Chondrocyte (in vitro differentiated cells): ENCODE data around the gene C3orf22. TPM values are rescaled to one million over a fixed set of nuclear protein-coding genes. Genes with fewer than 3 reads are reported as not detected.
"Not testable (repeated sequence)": the region's sequence is repeated elsewhere in the genome, so short reads cannot be mapped to it uniquely, and the experiment has no call there.

Experiments used
- DNase-seq: peaks from one replicate; pipeline ENCODE4 v3.0.0; 2021; ENCODE audit warnings: mixed read lengths, low spot score
- H3K27ac Mint-ChIP-seq: one replicate; pipeline ENCODE4 v1.8.0; 2021; ENCODE audit warnings: mild to moderate bottlenecking, moderate library complexity, mixed read lengths; ENCODE audit not compliant: unreplicated experiment
- H3K27me3 Mint-ChIP-seq: 2 replicates; pipeline ENCODE4 v1.8.0; 2021; ENCODE audit warnings: low read depth, mixed read lengths
- H3K36me3 Mint-ChIP-seq: 2 replicates; pipeline ENCODE4 v1.8.0; 2021; ENCODE audit warnings: low read depth, mixed read lengths
- H3K4me1 Mint-ChIP-seq: 2 replicates; pipeline ENCODE4 v1.8.0; 2021; ENCODE audit warnings: low read depth, mild to moderate bottlenecking, mixed read lengths
- H3K4me3 Mint-ChIP-seq: one replicate; pipeline ENCODE4 v1.8.0; 2021; ENCODE audit warnings: mild to moderate bottlenecking, moderate library complexity, mixed read lengths; ENCODE audit not compliant: unreplicated experiment
- H3K9me3 Mint-ChIP-seq: 2 replicates; pipeline ENCODE4 v1.8.0; 2021; ENCODE audit warnings: low read depth, mixed read lengths
- CTCF ChIP-seq: fragments of 200-600 bp; sonication (generic); IDR thresholded peaks from 2 replicates; pipeline ENCODE4 v1.5.0; 2021; ENCODE audit warnings: antibody characterized with exemption, mild to moderate bottlenecking, moderate library complexity
- total RNA-seq: library from RNA; stranded (reverse); gene quantifications from 3 replicates; pipeline ENCODE4 v1.2.1, GENCODE V29; 2021

Gene C3orf22
- total RNA-seq, 1 donor from 2014 or later, result not detected

DNA sequence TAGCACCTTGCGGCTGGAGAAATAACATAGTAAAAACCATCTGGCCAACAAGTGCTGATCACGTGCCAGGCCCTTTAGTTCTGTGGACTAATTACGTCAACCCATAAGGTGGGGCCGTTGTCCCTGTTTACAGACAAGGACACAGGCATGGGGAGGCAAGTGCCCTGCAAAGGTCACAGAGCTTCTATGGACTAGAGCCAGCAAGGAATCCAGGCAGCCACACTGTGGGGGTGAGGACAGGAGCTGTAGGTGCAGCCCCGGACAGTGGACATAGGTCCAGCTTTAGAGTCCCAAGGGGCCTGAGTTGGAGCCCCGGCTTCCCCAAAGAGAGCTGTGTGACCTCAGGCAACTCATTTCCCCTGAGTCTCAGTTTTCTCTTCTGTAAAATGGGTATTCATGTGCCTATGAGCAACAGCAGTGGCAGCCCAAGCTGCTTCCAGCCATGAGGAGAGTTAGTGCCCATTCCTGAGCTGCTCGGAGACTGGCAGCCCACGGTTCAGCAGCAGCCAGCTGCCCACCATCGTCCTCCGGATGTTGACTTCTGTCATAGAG is 20.9 kb downstream of the C3orf22 start:
- H3K27me3 Mint-ChIP-seq, result peaks cover 27% of the 10 kb centered on the region
- no peak for TF ChIP-seq CTCF
- no peaks in the 10 kb centered on the region for H3K36me3 Mint-ChIP-seq
- H3K27ac Mint-ChIP-seq, result no peak overlapping the region
- no peak overlapping the region for H3K4me3 Mint-ChIP-seq
- peak; percentile 70 for DNase-seq
- H3K9me3 Mint-ChIP-seq, result no peaks in the 10 kb centered on the region
- H3K4me1 Mint-ChIP-seq, result peaks cover 13% of the 10 kb centered on the region

- no peak overlapping the region for H3K27ac Mint-ChIP-seq
- TF ChIP-seq CTCF, result no peak
- peaks cover 13% of the 10 kb centered on the region for H3K4me1 Mint-ChIP-seq
- H3K4me3 Mint-ChIP-seq, result no peak overlapping the region
- no peaks in the 10 kb centered on the region for H3K36me3 Mint-ChIP-seq
- H3K27me3 Mint-ChIP-seq, result peaks cover 33% of the 10 kb centered on the region
- peak; percentile 72 for DNase-seq
- H3K9me3 Mint-ChIP-seq, result no peaks in the 10 kb centered on the region
These were observed 21.5 kb downstream of the C3orf22 start for GRCh38 chr3:126537116-126537729.

DNA sequence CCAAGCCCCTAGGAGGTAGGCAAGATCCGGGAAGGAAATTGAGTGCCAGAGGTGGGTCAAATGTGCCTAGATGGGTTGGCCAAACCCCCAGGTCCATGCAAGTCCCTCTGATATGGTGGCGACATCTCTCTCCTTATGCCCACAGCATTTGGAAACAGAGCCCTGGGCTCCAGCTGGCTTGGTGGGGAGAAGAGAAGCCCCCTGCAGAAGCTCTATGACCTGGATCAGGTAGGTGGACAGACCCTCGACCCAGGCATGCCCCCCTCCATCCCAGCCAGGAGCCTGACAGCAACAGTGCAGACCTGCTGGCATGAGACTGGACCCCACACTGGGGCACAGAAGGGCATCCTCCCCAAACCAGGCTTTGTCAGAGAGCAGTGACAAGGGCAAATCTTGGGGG is 22.6 kb downstream of the C3orf22 start:
- no peak for TF ChIP-seq CTCF
- peaks cover 37% of the 10 kb centered on the region for H3K27me3 Mint-ChIP-seq
- no peaks in the 10 kb centered on the region for H3K36me3 Mint-ChIP-seq
- no peaks in the 10 kb centered on the region for H3K9me3 Mint-ChIP-seq
- H3K27ac Mint-ChIP-seq, result peak overlapping the region; percentile 22
- peak; percentile 63 for DNase-seq
- peaks cover 13% of the 10 kb centered on the region for H3K4me1 Mint-ChIP-seq
- H3K4me3 Mint-ChIP-seq, result no peak overlapping the region

GRCh38 chr3:126535636-126536035 is 23.1 kb downstream of the C3orf22 start:
- peak; percentile 30 for DNase-seq
- H3K4me3 Mint-ChIP-seq, result no peak overlapping the region
- H3K36me3 Mint-ChIP-seq, result no peaks in the 10 kb centered on the region
- no peak overlapping the region for H3K27ac Mint-ChIP-seq
- no peaks in the 10 kb centered on the region for H3K9me3 Mint-ChIP-seq
- no peak for TF ChIP-seq CTCF
- peaks cover 9% of the 10 kb centered on the region for H3K4me1 Mint-ChIP-seq
- peaks cover 37% of the 10 kb centered on the region for H3K27me3 Mint-ChIP-seq

- not testable (repeated sequence) for H3K4me3 Mint-ChIP-seq, H3K9me3 Mint-ChIP-seq, H3K36me3 Mint-ChIP-seq, H3K27ac Mint-ChIP-seq, H3K4me1 Mint-ChIP-seq
- peak; percentile 41 for DNase-seq
- H3K27me3 Mint-ChIP-seq, result peaks cover 37% of the 10 kb centered on the region
These were observed 24.0 kb downstream of the C3orf22 start for GRCh38 chr3:126534716-126535115.

DNA sequence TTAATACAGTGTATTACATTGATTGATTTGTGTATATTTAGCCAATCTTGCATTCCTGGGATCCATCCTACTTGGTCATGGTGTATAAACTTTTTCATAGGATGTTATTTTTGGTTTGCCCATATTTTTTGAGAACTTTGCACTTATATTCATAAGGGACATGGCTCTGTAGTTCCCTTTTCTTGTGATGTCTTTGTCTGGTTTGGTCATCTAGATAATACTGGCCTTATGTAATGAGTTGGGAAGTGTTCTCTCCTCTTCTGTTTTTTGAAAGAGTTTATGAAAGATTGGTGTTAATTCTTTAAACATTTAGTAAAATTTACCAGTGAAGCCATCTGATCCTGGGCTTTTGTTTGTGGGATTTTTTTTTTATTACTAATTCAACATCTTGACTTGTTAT is 25.2 kb downstream of the C3orf22 start:
- H3K27ac Mint-ChIP-seq, result no peak overlapping the region
- no peak for TF ChIP-seq CTCF
- no peaks in the 10 kb centered on the region for H3K4me1 Mint-ChIP-seq
- H3K36me3 Mint-ChIP-seq, result no peaks in the 10 kb centered on the region
- H3K27me3 Mint-ChIP-seq, result peaks cover 37% of the 10 kb centered on the region
- no peak for DNase-seq
- H3K4me3 Mint-ChIP-seq, result no peak overlapping the region
- no peaks in the 10 kb centered on the region for H3K9me3 Mint-ChIP-seq
